GM18519 (cell line): ENCODE data around the gene LHFPL2.
"Not testable (repeated sequence)": the region's sequence is repeated elsewhere in the genome, so short reads cannot be mapped to it uniquely, and the experiment has no call there.

ENCODE experiments used
- ATAC-seq: cut with Tn5 transposase; IDR thresholded peaks from one replicate; pipeline ENCODE4 v1.9.1; 2021; ENCODE audit warnings: mild to moderate bottlenecking, moderate library complexity; ENCODE audit not compliant: unreplicated experiment, low FRiP score

The LHFPL2 gene

GRCh38 chr5:78648359-78649210 lies at the start of gene LHFPL2:
Gene LHFPL2, minus strand, starts transcription at chr5:78648772. Its CDS starts 138,559 bp downstream, at chr5:78510213.
- no peak for ATAC-seq

GRCh38 chr5:78696637-78697036 lies 48.1 kb upstream of the LHFPL2 start:
- no peak for ATAC-seq

GRCh38 chr5:78696052-78696451 lies 47.5 kb upstream of the LHFPL2 start:
- ATAC-seq, result not testable (repeated sequence)

- ATAC-seq, result no peak
These were observed 44.8 kb upstream of the LHFPL2 start for GRCh38 chr5:78693339-78693738.

GRCh38 chr5:78691084-78691960 lies 42.8 kb upstream of the LHFPL2 start:
- ATAC-seq, result no peak

- no peak for ATAC-seq
These were observed 41.8 kb upstream of the LHFPL2 start for GRCh38 chr5:78690253-78690972.

GRCh38 chr5:78689540-78690252 lies 41.1 kb upstream of the LHFPL2 start:
- no peak for ATAC-seq

- ATAC-seq, result not testable (repeated sequence)
These were observed 38.9 kb upstream of the LHFPL2 start for GRCh38 chr5:78687514-78687913.

GRCh38 chr5:78683905-78684304 lies 35.3 kb upstream of the LHFPL2 start:
- not testable (repeated sequence) for ATAC-seq

- no peak for ATAC-seq
These were observed 31.3 kb upstream of the LHFPL2 start for GRCh38 chr5:78679905-78680304.

- no peak for ATAC-seq
These were observed 29.5 kb upstream of the LHFPL2 start for GRCh38 chr5:78677777-78678668.

GRCh38 chr5:78675956-78676730 lies 27.6 kb upstream of the LHFPL2 start:
- ATAC-seq, result no peak

- not testable (repeated sequence) for ATAC-seq
These were observed 25.3 kb upstream of the LHFPL2 start for GRCh38 chr5:78673827-78674226.

- no peak for ATAC-seq
These were observed 23.6 kb upstream of the LHFPL2 start for GRCh38 chr5:78672154-78672553.

- no peak for ATAC-seq
These were observed 23.0 kb upstream of the LHFPL2 start for GRCh38 chr5:78671609-78672008.

- no peak for ATAC-seq
These were observed 22.2 kb upstream of the LHFPL2 start for GRCh38 chr5:78670701-78671269.

GRCh38 chr5:78669331-78669730 lies 20.8 kb upstream of the LHFPL2 start:
- ATAC-seq, result no peak
